ENCODE measurements around the gene GPR137C. TPM values are rescaled to one million over a fixed set of nuclear protein-coding genes. Genes with fewer than 3 reads are reported as not detected.

Gene GPR137C
- total RNA-seq, 1 experiment from 2014 or later: 4.3 TPM

- H4K8ac ChIP-seq (replicated peaks; ENCODE audit: insufficient read length, low read depth, low read length): no peak overlapping the region
- no peak overlapping the region for H2BK5ac ChIP-seq (ENCODE audit: insufficient read length, low read length)
- Mint-ChIP-seq H3K27me3 (ENCODE audit: low read depth) (no peaks in the 10 kb centered on the region), H3K4me3 (no peak overlapping the region), H3K36me3 (ENCODE audit: insufficient read depth in 1 of 3, low read depth in 3 of 3) (no peaks in the 10 kb centered on the region), H3K27ac (no peak overlapping the region), H3K9me3 (no peaks in the 10 kb centered on the region), H3K4me1 (no peaks in the 10 kb centered on the region; a peak in 1 of 4 replicates)
- DNase-seq: no peak
- no peaks in the 10 kb centered on the region for H3K27me3 ChIP-seq (ENCODE audit: insufficient read depth, low read length)
- no peaks in the 10 kb centered on the region for H3K23me2 ChIP-seq (ENCODE audit: insufficient read length, low read depth, low read length, poor library complexity, severe bottlenecking)
- no peak overlapping the region for H3K18ac ChIP-seq (ENCODE audit: insufficient read length, low read depth, low read length)
- no peaks in the 10 kb centered on the region for H3K9me3 ChIP-seq (ENCODE audit: control insufficient read depth, low read depth, low read length)
- no peaks in the 10 kb centered on the region for H3K79me2 ChIP-seq (ENCODE audit: insufficient read depth, low read length)
- no peak overlapping the region for H3K9ac ChIP-seq (ENCODE audit: extremely low read depth, insufficient read length, low read length)
- H3K79me1 ChIP-seq (ENCODE audit: insufficient read depth, low read depth, low read length, poor library complexity, severe bottlenecking): no peaks in the 10 kb centered on the region
- H3K23ac ChIP-seq (ENCODE audit: insufficient read length, low read depth, low read length): no peak overlapping the region
- no peaks in the 10 kb centered on the region for H4K20me1 ChIP-seq (ENCODE audit: control insufficient read depth, insufficient read depth, insufficient read length)
- H2AFZ ChIP-seq (ENCODE audit: low read length): no peak overlapping the region
- no peaks in the 10 kb centered on the region for H3K4me1 ChIP-seq (ENCODE audit: insufficient read depth, low read length)
- no peak overlapping the region for H3K14ac ChIP-seq (ENCODE audit: insufficient read depth, low read length)
- no peak overlapping the region for H3K56ac ChIP-seq (ENCODE audit: insufficient read length, low read depth, low read length)
- H2BK120ac ChIP-seq (ENCODE audit: low read depth, low read length, poor library complexity, severe bottlenecking): no peak overlapping the region
- TF ChIP-seq CTCF (conservative IDR thresholded peaks at IDR 0.05): no peak
- no peak overlapping the region for H2AK5ac ChIP-seq (ENCODE audit: insufficient read length, low read length)
- H4K5ac ChIP-seq (ENCODE audit: insufficient read length, low read depth, low read length): no peak overlapping the region
- no peak overlapping the region for H3K4me2 ChIP-seq (ENCODE audit: insufficient read depth, insufficient read length, low read length)
- no peak overlapping the region for H4K91ac ChIP-seq (ENCODE audit: insufficient read length, low read depth, low read length)
- no peak overlapping the region for H2BK15ac ChIP-seq (ENCODE audit: low read depth, low read length)
- no peak overlapping the region for H3K4ac ChIP-seq (ENCODE audit: low read depth, low read length)
- no peak overlapping the region for H2BK20ac ChIP-seq (ENCODE audit: low read depth, low read length, poor library complexity, severe bottlenecking)
- no peak overlapping the region for H3T11ph ChIP-seq (ENCODE audit: low read length)
- H2BK12ac ChIP-seq (ENCODE audit: insufficient read length, low read depth, low read length): no peak overlapping the region
- H3K27ac ChIP-seq (ENCODE audit: insufficient read length, low read depth, low read length): no peak overlapping the region
These were observed 30.9 kb downstream of the GPR137C start for GRCh38 chr14:52583544-52583943.

Measured in H9 (cell line).